Measurements from ENCODE around the gene ST3GAL4. TPM values are rescaled to one million over a fixed set of nuclear protein-coding genes. Genes with fewer than 3 reads are reported as not detected.

Gene ST3GAL4
- total and polyA plus RNA-seq, 8 donors = 9.9 to 31.0 (median 15.7) TPM; not detected in 1

GRCh38 chr11:126405374-126405773, 49.9 kb downstream of the ST3GAL4 start:
- TF ChIP-seq EP300 (IDR thresholded peaks at IDR 0.05) = no peak
- TF ChIP-seq POLR2A (IDR thresholded peaks at IDR 0.05) = no peak
- TF ChIP-seq POLR2AphosphoS5 (IDR thresholded peaks at IDR 0.05) = no peak
- TF ChIP-seq, protein P1, sequence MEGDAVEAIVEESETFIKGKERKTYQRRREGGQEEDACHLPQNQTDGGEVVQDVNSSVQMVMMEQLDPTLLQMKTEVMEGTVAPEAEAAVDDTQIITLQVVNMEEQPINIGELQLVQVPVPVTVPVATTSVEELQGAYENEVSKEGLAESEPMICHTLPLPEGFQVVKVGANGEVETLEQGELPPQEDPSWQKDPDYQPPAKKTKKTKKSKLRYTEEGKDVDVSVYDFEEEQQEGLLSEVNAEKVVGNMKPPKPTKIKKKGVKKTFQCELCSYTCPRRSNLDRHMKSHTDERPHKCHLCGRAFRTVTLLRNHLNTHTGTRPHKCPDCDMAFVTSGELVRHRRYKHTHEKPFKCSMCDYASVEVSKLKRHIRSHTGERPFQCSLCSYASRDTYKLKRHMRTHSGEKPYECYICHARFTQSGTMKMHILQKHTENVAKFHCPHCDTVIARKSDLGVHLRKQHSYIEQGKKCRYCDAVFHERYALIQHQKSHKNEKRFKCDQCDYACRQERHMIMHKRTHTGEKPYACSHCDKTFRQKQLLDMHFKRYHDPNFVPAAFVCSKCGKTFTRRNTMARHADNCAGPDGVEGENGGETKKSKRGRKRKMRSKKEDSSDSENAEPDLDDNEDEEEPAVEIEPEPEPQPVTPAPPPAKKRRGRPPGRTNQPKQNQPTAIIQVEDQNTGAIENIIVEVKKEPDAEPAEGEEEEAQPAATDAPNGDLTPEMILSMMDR (IDR thresholded peaks at IDR 0.05) = no peak
- H3K4me3 ChIP-seq = no peak overlapping the region
- 56 to 77% (median 63%) methylated on average over 3 of the region's 3 CpGs for WGBS, 5 donors
- H3K27ac ChIP-seq = peak overlapping the region in 2 of 5 donors; percentile 15 to 37
- peak; percentile 49 to 62 for DNase-seq
- intact Hi-C loops (cut with DNase I; ENCODE audit: low total_unique reads) = no loop called here
- H3K4me1 ChIP-seq = peaks cover 0 to 31% (median 7%) of the 10 kb centered on the region in 4 donors
- no peaks in the 10 kb centered on the region for H3K9me3 ChIP-seq
- H3K27me3 ChIP-seq = no peaks in the 10 kb centered on the region
- peaks cover 10 to 37% (median 27%) of the 10 kb centered on the region in 4 donors for H3K36me3 ChIP-seq

DNA sequence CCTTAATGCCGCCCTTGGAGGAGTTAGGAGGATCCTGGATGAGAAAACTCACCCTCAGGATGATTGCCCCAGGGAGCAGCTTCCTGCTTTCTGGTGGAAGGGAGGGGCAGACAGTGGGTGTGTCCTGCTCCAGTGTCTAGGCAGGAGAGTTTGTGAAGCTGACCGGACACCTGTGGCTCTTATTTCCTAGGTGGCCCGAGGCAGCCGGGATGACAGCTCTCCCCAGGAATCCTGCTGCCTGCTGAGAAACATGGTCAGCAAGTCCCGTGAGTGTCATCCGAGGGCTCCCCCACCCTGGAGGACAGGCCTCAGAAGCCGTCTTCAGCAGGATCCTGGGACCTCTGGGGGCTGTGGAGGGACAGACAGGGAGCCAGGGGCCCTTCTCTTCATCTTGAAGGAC, 50.4 kb downstream of the ST3GAL4 start:
- WGBS, 5 donors = 68 to 93% (median 81%) methylated on average over 3 to 7 of the region's 7 CpGs
- Histone ChIP-seq H3K27ac (peak overlapping the region in 1 of 5 donors; percentile 37), H3K9me3 (no peaks in the 10 kb centered on the region), H3K4me1 (peaks cover 0 to 37% (median 10%) of the 10 kb centered on the region in 4 donors), H3K36me3 (peaks cover 10 to 37% (median 27%) of the 10 kb centered on the region in 4 donors), H3K27me3 (no peaks in the 10 kb centered on the region), H3K4me3 (no peak overlapping the region)
- intact Hi-C loops (cut with DNase I; ENCODE audit: low total_unique reads) = no loop called here
- no peak for DNase-seq
- TF ChIP-seq, protein P1 (IDR thresholded peaks at IDR 0.05) = no peak
- TF ChIP-seq POLR2AphosphoS5 (IDR thresholded peaks at IDR 0.05) = no peak
- TF ChIP-seq EP300 (IDR thresholded peaks at IDR 0.05) = no peak
- TF ChIP-seq POLR2A (IDR thresholded peaks at IDR 0.05) = no peak

DNA sequence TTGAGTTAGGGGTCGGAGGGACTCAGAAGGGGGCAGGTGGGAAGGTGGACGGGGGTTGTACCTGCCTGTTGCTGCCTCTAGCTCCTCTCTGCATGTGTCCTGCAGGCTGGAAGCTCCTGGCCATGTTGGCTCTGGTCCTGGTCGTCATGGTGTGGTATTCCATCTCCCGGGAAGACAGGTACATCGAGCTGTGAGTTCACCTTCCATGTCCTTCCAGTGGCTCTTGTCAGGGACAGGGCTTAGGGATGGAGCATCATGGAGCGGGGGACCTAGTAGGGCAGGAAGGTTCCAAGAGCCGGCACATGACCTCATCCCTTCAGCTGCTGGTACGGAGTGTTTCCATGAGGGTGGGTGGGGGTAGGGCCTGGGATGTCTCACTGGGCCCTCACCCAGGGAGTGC, 50.9 kb downstream of the ST3GAL4 start:
- peak overlapping the region in 1 of 5 donors; percentile 37 for H3K27ac ChIP-seq
- H3K4me3 ChIP-seq = no peak overlapping the region
- no peak for DNase-seq
- WGBS, 5 donors = 87 to 96% (median 93%) methylated on average over 7 to 8 of the region's 8 CpGs
- H3K27me3 ChIP-seq = no peaks in the 10 kb centered on the region
- intact Hi-C loops (cut with DNase I; ENCODE audit: low total_unique reads) = no loop called here
- peaks cover 0 to 41% (median 13%) of the 10 kb centered on the region in 4 donors for H3K4me1 ChIP-seq
- H3K9me3 ChIP-seq = no peaks in the 10 kb centered on the region
- TF ChIP-seq, protein P1 (IDR thresholded peaks at IDR 0.05) = no peak
- no peak for TF ChIP-seq POLR2A (IDR thresholded peaks at IDR 0.05)
- TF ChIP-seq EP300 (IDR thresholded peaks at IDR 0.05) = no peak
- TF ChIP-seq POLR2AphosphoS5 (IDR thresholded peaks at IDR 0.05) = no peak
- H3K36me3 ChIP-seq = peaks cover 10 to 37% (median 27%) of the 10 kb centered on the region in 4 donors

- Histone ChIP-seq H3K4me1 (peaks cover 0 to 43% (median 13%) of the 10 kb centered on the region in 4 donors), H3K27me3 (no peaks in the 10 kb centered on the region), H3K9me3 (no peaks in the 10 kb centered on the region), H3K36me3 (peaks cover 10 to 37% (median 27%) of the 10 kb centered on the region in 4 donors), H3K27ac (no peak overlapping the region), H3K4me3 (no peak overlapping the region)
- TF ChIP-seq POLR2AphosphoS5 (IDR thresholded peaks at IDR 0.05) (no peak), EP300 (IDR thresholded peaks at IDR 0.05) (no peak), POLR2A (IDR thresholded peaks at IDR 0.05) (no peak)
- TF ChIP-seq, protein P1 (IDR thresholded peaks at IDR 0.05) = no peak
- WGBS, 5 donors = 82 to 90% (median 86%) methylated on average over 12 of the region's 12 CpGs
- intact Hi-C loops (cut with DNase I; ENCODE audit: low total_unique reads) = no loop called here
- DNase-seq = no peak
Measured at GRCh38 chr11:126407101-126407521, 51.6 kb downstream of the ST3GAL4 start.
